Frontal cortex (tissue), 4 donors: ENCODE data around the gene EEF1AKMT2. TPM values are rescaled to one million over a fixed set of nuclear protein-coding genes. Genes with fewer than 3 reads are reported as not detected.

Experiments used
- DNase-seq, 2 donors: peaks; one replicate each; pipeline ENCODE4 v3.0.0; 2012; ENCODE audit warnings: low spot score in 2 of 2
- FAIRE-seq: peaks from 2 replicates; lab custom pipeline; 2012; peaks lifted over from hg19 to GRCh38; lab: Jason Lieb, UNC
- total RNA-seq: library from RNA; depleted of rRNA; stranded (reverse); fragments of >200 nt; gene quantifications from one replicate; pipeline ENCODE4 v1.2.3, GENCODE V29; 2014
- donor health status: control.
- donor health status: control.
- donor health status: control.

The EEF1AKMT2 gene
- total RNA-seq, 1 donor from 2014 or later, result 33.4 TPM

- DNase-seq, result no peak
- no peak for FAIRE-seq
Observed at GRCh38 chr10:124725791-124726190, 65.9 kb downstream of the EEF1AKMT2 start.

- DNase-seq (no peak), FAIRE-seq (no peak)
Observed at GRCh38 chr10:124725171-124725631, 66.5 kb downstream of the EEF1AKMT2 start.

GRCh38 chr10:124724279-124725027 is 67.2 kb downstream of the EEF1AKMT2 start:
- FAIRE-seq, result peak; percentile 42
- peak in 1 of 2 donors; percentile 42 for DNase-seq

GRCh38 chr10:124723826-124724225 is 67.9 kb downstream of the EEF1AKMT2 start:
- no peak for FAIRE-seq
- no peak for DNase-seq

- DNase-seq (peak in 1 of 2 donors; percentile 40), FAIRE-seq (no peak)
Observed at GRCh38 chr10:124722798-124723783, 68.6 kb downstream of the EEF1AKMT2 start.

- DNase-seq (peak in 1 of 2 donors; percentile 33), FAIRE-seq (no peak)
Observed at GRCh38 chr10:124721330-124722045, 70.2 kb downstream of the EEF1AKMT2 start.

- peak in 1 of 2 donors; percentile 54 for DNase-seq
- no peak for FAIRE-seq
Observed at GRCh38 chr10:124719213-124719851, 72.4 kb downstream of the EEF1AKMT2 start.

- FAIRE-seq (no peak), DNase-seq (no peak)
Observed at GRCh38 chr10:124717911-124718741, 73.6 kb downstream of the EEF1AKMT2 start.

GRCh38 chr10:124717041-124717757 is 74.5 kb downstream of the EEF1AKMT2 start:
- FAIRE-seq (no peak), DNase-seq (no peak)

- no peak for FAIRE-seq
- DNase-seq, result no peak
Observed at GRCh38 chr10:124716369-124716768, 75.3 kb downstream of the EEF1AKMT2 start.

GRCh38 chr10:124715439-124715838 is 76.2 kb downstream of the EEF1AKMT2 start:
- FAIRE-seq (no peak), DNase-seq (no peak)

- DNase-seq, result no peak
- no peak for FAIRE-seq
Observed at GRCh38 chr10:124713679-124714255, 77.9 kb downstream of the EEF1AKMT2 start.

GRCh38 chr10:124712704-124713407 is 78.8 kb downstream of the EEF1AKMT2 start:
- DNase-seq (no peak), FAIRE-seq (no peak)

- FAIRE-seq (no peak), DNase-seq (no peak)
Observed at GRCh38 chr10:124711145-124711544, 80.5 kb downstream of the EEF1AKMT2 start.

GRCh38 chr10:124710266-124710881 is 81.3 kb downstream of the EEF1AKMT2 start:
- DNase-seq, result no peak
- no peak for FAIRE-seq

GRCh38 chr10:124709861-124710260 is 81.8 kb downstream of the EEF1AKMT2 start:
- DNase-seq (no peak), FAIRE-seq (no peak)
